Lung (tissue), 12 donors: ENCODE measurements around the gene RNF19B. TPM values are rescaled to one million over a fixed set of nuclear protein-coding genes. Genes with fewer than 3 reads are reported as not detected.

Source experiments
- ATAC-seq: fragments of 200-7000 bp; cut with Tn5 transposase; one replicate; pipeline ENCODE4 v1.9.1; 2020; ENCODE audit warnings: moderate number of reproducible peaks; ENCODE audit not compliant: insufficient read depth, low FRiP score
- DNase-seq, 3 donors: peaks; one replicate each; pipeline ENCODE4 v3.0.0-alpha.2; 2013 to 2017
- H3K27ac ChIP-seq, 2 donors: one replicate each; pipeline ENCODE4 v1.5.1; 2013; ENCODE audit warnings: mild to moderate bottlenecking in 2 of 2, moderate library complexity in 2 of 2, control low read depth in 1 of 2, inconsistent platforms in 1 of 2, low read depth in 1 of 2, low read length in 1 of 2
- H3K27me3 ChIP-seq, 3 donors: one replicate each; pipeline ENCODE4 v1.5.1; 2013; ENCODE audit warnings: low read length in 2 of 3; ENCODE audit not compliant: control insufficient read depth in 3 of 3, insufficient read depth in 3 of 3
- H3K36me3 ChIP-seq, 4 donors: one replicate each; pipeline ENCODE4 v1.5.1; 2013; ENCODE audit warnings: low read length in 4 of 4, mild to moderate bottlenecking in 1 of 4, moderate library complexity in 1 of 4; ENCODE audit not compliant: control insufficient read depth in 4 of 4, insufficient read depth in 4 of 4
- H3K4me1 ChIP-seq, 5 donors: one replicate each; pipeline ENCODE4 v1.5.1; 2013; ENCODE audit warnings: low read length in 5 of 5, mild to moderate bottlenecking in 2 of 5, moderate library complexity in 1 of 5; ENCODE audit not compliant: control insufficient read depth in 5 of 5, insufficient read depth in 5 of 5
- H3K4me3 ChIP-seq: one replicate; pipeline ENCODE4 v1.5.1; 2013; ENCODE audit warnings: mild to moderate bottlenecking, control low read depth, moderate library complexity
- H3K9ac ChIP-seq, 2 donors: one replicate each; pipeline ENCODE4 v1.5.1; 2013; ENCODE audit warnings: low read length in 2 of 2, control low read depth in 1 of 2; ENCODE audit not compliant: insufficient read depth in 1 of 2
- H3K9me3 ChIP-seq, 4 donors: one replicate each; pipeline ENCODE4 v1.5.1; 2013; ENCODE audit warnings: low read length in 3 of 4, mild to moderate bottlenecking in 1 of 4, moderate library complexity in 1 of 4; ENCODE audit not compliant: control insufficient read depth in 4 of 4, insufficient read depth in 3 of 4
- WGBS, 2 donors: extraction: QIAGEN DNeasy Blood & Tissue Kit; methylation state at CpG; one replicate each; pipeline ENCODE4 v1.1.7; 2013; 5-methylcytosine and 5-hydroxymethylcytosine counted together
- polyA plus RNA-seq, 2 donors: library from polyadenylated mRNA; stranded (reverse); fragments of 200-250 nt; gene quantifications; one replicate each; pipeline ENCODE4 v1.2.1, GENCODE V29; 2013
- total RNA-seq, 2 donors: library from RNA; depleted of rRNA in 1 of 2; stranded (reverse); fragments of >200 nt in 1 of 2; gene quantifications; one replicate each; pipeline ENCODE4 v1.2.1, GENCODE V29; 2014 to 2021
- TF ChIP-seq, protein P1 (sequence below): IDR thresholded peaks from 2 replicates; pipeline ENCODE4 v1.5.1; 2012; ENCODE audit warnings: mild to moderate bottlenecking; ENCODE audit errors: control extremely low read depth, extremely low read depth
- donor health status: control.
- donor health status: control.
- donor health status: Bipolar disorder and iron deficiency.
- donor health status: healthy.
- donor health status: DM: yes; HTN: yes; CAD: no.

RNF19B gene
- total and polyA plus RNA-seq, 4 donors: 5.1 to 65.9 (median 26.8) TPM

DNA sequence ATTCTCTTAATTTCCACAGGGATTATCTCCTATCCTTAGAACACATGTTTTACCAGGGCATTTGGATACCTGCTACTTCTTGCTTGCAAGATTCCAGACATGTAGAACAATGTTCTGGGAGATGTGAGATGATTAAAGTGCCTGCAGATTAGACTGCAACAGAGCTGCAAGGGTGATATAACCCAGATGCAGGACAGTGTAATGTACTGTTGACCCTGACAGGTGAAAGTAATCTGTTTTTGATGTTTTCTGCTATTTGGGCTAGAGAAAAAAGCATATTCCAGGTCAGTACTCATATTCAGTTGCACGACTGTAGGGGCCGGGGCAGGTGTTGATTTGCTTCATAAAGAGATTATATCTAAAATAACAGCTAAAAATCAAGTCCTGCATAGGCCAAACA lies 36.3 kb downstream of the RNF19B start:
- Histone ChIP-seq H3K27me3 (peaks cover 0 to 3% (median 0%) of the 10 kb centered on the region in 3 donors), H3K9ac (no peak overlapping the region), H3K9me3 (no peaks in the 10 kb centered on the region), H3K36me3 (no peaks in the 10 kb centered on the region), H3K27ac (no peak overlapping the region), H3K4me1 (peaks cover 0 to 16% (median 5%) of the 10 kb centered on the region in 5 donors), H3K4me3 (no peak overlapping the region)
- ATAC-seq (no peak), DNase-seq (no peak)
- TF ChIP-seq, protein P1, sequence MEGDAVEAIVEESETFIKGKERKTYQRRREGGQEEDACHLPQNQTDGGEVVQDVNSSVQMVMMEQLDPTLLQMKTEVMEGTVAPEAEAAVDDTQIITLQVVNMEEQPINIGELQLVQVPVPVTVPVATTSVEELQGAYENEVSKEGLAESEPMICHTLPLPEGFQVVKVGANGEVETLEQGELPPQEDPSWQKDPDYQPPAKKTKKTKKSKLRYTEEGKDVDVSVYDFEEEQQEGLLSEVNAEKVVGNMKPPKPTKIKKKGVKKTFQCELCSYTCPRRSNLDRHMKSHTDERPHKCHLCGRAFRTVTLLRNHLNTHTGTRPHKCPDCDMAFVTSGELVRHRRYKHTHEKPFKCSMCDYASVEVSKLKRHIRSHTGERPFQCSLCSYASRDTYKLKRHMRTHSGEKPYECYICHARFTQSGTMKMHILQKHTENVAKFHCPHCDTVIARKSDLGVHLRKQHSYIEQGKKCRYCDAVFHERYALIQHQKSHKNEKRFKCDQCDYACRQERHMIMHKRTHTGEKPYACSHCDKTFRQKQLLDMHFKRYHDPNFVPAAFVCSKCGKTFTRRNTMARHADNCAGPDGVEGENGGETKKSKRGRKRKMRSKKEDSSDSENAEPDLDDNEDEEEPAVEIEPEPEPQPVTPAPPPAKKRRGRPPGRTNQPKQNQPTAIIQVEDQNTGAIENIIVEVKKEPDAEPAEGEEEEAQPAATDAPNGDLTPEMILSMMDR: no peak
- WGBS, 2 donors: 95 to 96% methylated on average over 2 of the region's 2 CpGs

DNA sequence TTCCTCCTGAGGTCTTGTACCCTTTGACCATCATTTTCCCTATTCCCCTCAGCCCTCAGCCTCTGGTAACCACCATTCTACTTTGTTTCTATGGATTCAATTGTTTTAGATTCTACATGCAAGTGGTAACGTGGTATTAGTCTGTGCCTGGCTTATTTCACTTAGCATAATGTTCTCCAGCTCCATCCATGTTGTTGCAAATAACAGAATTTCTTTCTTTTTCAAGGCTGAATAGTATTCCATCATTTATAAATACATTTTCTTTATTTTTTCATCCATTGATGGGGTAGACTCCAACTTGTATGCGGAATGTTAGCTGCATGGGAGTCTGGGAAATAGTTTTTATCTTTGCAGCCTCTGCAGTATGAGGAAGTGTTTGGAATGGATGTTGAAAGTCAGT lies 37.2 kb downstream of the RNF19B start:
- WGBS, 2 donors: 92% methylated on average over 2 of the region's 2 CpGs
- ATAC-seq (no peak), DNase-seq (no peak)
- Histone ChIP-seq H3K9me3 (no peaks in the 10 kb centered on the region), H3K36me3 (no peaks in the 10 kb centered on the region), H3K4me1 (peaks cover 0 to 16% (median 5%) of the 10 kb centered on the region in 5 donors), H3K27me3 (peaks cover 0 to 6% (median 0%) of the 10 kb centered on the region in 3 donors), H3K9ac (no peak overlapping the region), H3K4me3 (no peak overlapping the region), H3K27ac (no peak overlapping the region)
- TF ChIP-seq, protein P1: no peak

DNA sequence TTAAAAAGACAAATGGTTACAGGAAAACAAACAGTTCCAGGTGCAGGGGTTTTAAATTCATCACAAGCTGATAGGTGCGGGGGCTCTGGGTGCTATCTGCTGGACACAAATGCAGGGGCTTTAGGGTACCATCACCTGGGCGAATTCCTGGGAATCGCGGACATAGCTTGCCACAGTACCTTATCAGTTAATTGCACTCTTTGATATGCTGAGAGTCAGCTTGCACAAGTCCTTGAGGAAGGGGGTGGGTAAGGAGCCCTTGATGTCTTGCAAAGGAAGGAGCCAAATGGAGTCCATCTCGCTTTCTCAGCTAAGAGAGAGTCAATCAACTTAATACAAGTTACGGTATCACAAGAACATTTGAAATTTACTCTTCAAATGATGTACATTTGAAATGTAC lies 38.0 kb downstream of the RNF19B start:
- no peak for ATAC-seq

More for the DNA sequence above, 38.0 kb downstream of the RNF19B start:
- H3K27ac ChIP-seq: no peak overlapping the region
- H3K27me3 ChIP-seq: peaks cover 0 to 6% (median 0%) of the 10 kb centered on the region in 3 donors
- DNase-seq: peak; percentile 29 to 36 (median 32)
- no peaks in the 10 kb centered on the region for H3K9me3 ChIP-seq
- TF ChIP-seq, protein P1: no peak
- peaks cover 0 to 16% (median 5%) of the 10 kb centered on the region in 5 donors for H3K4me1 ChIP-seq
- no peak overlapping the region for H3K4me3 ChIP-seq
- H3K36me3 ChIP-seq: no peaks in the 10 kb centered on the region
- WGBS, 2 donors: 65 to 80% methylated on average over 6 of the region's 6 CpGs
- no peak overlapping the region for H3K9ac ChIP-seq
